ENCODE results near the gene PMP22. TPM values are rescaled to one million over a fixed set of nuclear protein-coding genes. Genes with fewer than 3 reads are reported as not detected.

Gene PMP22
- total RNA-seq, 2 donors from 2014 or later, result 3.1 to 5.5 TPM

- Mint-ChIP-seq H3K27me3 (ENCODE audit: insufficient read depth) (peaks cover 46% of the 10 kb centered on the region), H3K4me3 (no peak overlapping the region)
- H3K9ac ChIP-seq (ENCODE audit: extremely low read depth, low read length, poor library complexity, severe bottlenecking), result no peak overlapping the region
Measured at GRCh38 chr17:15257258-15257788, 7.8 kb downstream of the PMP22 start.

DNA sequence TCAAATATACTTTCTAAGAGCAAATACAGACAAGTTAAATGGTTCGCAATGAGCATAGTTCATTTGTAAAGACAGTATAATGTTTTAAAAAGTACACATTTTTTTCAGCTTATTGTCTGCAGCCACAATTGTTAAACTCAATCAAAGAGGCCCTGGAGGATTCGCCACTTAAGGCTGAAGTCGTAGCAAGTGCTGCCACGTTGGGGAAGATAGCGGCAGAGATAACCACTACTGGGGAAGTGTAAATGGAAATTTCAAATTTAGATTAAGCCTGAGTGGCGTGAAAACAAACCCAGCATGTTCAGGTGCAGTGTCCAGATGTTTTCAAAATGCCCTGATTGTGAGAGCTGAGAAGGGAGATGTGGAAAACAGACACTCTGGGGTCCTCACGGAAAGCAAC, 8.4 kb downstream of the PMP22 start:
- Mint-ChIP-seq H3K27ac (no peak overlapping the region), H3K27me3 (ENCODE audit: insufficient read depth) (peaks cover 39% of the 10 kb centered on the region), H3K4me3 (no peak overlapping the region), H3K9me3 (no peaks in the 10 kb centered on the region), H3K4me1 (peaks cover 20% of the 10 kb centered on the region), H3K36me3 (ENCODE audit: low read depth) (no peaks in the 10 kb centered on the region)
- WGBS, 2 experiments (ENCODE audit: insufficient coverage in 1 of 2, insufficient read length in 1 of 2), result 87 to 88% methylated on average over 7 of the region's 7 CpGs
- TF ChIP-seq, protein P1, sequence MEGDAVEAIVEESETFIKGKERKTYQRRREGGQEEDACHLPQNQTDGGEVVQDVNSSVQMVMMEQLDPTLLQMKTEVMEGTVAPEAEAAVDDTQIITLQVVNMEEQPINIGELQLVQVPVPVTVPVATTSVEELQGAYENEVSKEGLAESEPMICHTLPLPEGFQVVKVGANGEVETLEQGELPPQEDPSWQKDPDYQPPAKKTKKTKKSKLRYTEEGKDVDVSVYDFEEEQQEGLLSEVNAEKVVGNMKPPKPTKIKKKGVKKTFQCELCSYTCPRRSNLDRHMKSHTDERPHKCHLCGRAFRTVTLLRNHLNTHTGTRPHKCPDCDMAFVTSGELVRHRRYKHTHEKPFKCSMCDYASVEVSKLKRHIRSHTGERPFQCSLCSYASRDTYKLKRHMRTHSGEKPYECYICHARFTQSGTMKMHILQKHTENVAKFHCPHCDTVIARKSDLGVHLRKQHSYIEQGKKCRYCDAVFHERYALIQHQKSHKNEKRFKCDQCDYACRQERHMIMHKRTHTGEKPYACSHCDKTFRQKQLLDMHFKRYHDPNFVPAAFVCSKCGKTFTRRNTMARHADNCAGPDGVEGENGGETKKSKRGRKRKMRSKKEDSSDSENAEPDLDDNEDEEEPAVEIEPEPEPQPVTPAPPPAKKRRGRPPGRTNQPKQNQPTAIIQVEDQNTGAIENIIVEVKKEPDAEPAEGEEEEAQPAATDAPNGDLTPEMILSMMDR (conservative IDR thresholded peaks at IDR 0.05), result no peak
- Histone ChIP-seq H3K4me1 (ENCODE audit: control insufficient read depth, insufficient read depth, low read length) (no peaks in the 10 kb centered on the region), H3K9ac (ENCODE audit: extremely low read depth, low read length, poor library complexity, severe bottlenecking) (no peak overlapping the region), H3K9me3 (ENCODE audit: control insufficient read depth, low read length) (no peaks in the 10 kb centered on the region), H3K27ac (ENCODE audit: low read depth, low read length) (no peak overlapping the region), H3K4me3 (ENCODE audit: low read length) (no peak overlapping the region), H3K27me3 (ENCODE audit: control insufficient read depth, insufficient read depth, low read length, poor library complexity, severe bottlenecking) (peaks cover 29% of the 10 kb centered on the region), H3K36me3 (ENCODE audit: control insufficient read depth, insufficient read depth, low read length) (no peaks in the 10 kb centered on the region)
- no peak for DNase-seq

More at GRCh38 chr17:15257258-15257788, 7.8 kb downstream of the PMP22 start:
- Histone ChIP-seq H3K9me3 (ENCODE audit: control insufficient read depth, low read length) (no peaks in the 10 kb centered on the region), H3K4me1 (ENCODE audit: control insufficient read depth, insufficient read depth, low read length) (no peaks in the 10 kb centered on the region), H3K27ac (ENCODE audit: low read depth, low read length) (no peak overlapping the region), H3K36me3 (ENCODE audit: control insufficient read depth, insufficient read depth, low read length) (no peaks in the 10 kb centered on the region), H3K27me3 (ENCODE audit: control insufficient read depth, insufficient read depth, low read length, poor library complexity, severe bottlenecking) (peaks cover 35% of the 10 kb centered on the region), H3K4me3 (ENCODE audit: low read length) (no peak overlapping the region)
- H3K4me1 Mint-ChIP-seq, result peaks cover 22% of the 10 kb centered on the region
- 13 to 19% methylated on average over 9 to 17 of the region's 17 CpGs for WGBS, 2 experiments (ENCODE audit: insufficient coverage in 1 of 2, insufficient read length in 1 of 2)
- TF ChIP-seq, protein P1 (conservative IDR thresholded peaks at IDR 0.05), result peak; percentile 93
- no peaks in the 10 kb centered on the region for H3K36me3 Mint-ChIP-seq (ENCODE audit: low read depth)
- DNase-seq, result peak; percentile 95
- no peak overlapping the region for H3K27ac Mint-ChIP-seq
- H3K9me3 Mint-ChIP-seq, result no peaks in the 10 kb centered on the region

DNA sequence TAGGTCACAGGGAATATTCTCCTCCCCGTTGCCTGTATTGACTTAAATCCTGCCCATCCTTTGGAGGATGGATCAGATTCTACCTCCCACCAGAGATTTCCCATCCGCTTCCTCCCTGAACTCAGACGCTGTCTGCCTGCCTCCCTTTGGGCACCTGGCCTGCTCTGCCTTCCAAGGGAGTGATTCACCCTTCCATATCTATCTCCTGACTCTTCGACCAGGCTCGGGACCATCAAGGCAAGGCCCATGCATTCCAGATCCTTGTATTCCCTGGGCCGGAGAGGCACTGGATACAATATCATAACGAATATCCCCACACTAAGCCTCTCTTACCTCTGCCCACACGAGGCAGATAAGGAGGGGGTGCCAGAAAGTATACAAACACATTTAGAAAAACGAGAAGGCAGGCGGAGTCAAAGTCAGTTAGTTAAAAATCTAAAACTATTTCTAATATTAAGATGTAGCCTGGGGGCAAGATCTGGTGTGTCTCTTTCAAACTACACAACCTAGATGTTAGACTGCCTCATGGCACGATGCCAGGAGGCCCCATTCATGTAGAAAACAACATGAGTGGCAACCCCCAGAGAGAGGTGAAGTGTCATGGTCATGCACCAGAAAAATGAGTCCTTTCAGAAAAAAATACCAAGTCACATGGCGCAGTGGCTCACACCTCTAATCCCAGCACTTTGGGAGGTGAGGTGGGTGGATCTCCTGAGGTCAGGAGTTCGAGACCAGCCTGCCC, 9.2 kb downstream of the PMP22 start:
- Histone ChIP-seq H3K36me3 (ENCODE audit: control insufficient read depth, insufficient read depth, low read length) (no peaks in the 10 kb centered on the region), H3K4me1 (ENCODE audit: control insufficient read depth, insufficient read depth, low read length) (peaks cover under 1% of the 10 kb centered on the region), H3K4me3 (ENCODE audit: low read length) (no peak overlapping the region), H3K27ac (ENCODE audit: low read depth, low read length) (no peak overlapping the region), H3K9me3 (ENCODE audit: control insufficient read depth, low read length) (no peaks in the 10 kb centered on the region), H3K9ac (ENCODE audit: extremely low read depth, low read length, poor library complexity, severe bottlenecking) (no peak overlapping the region), H3K27me3 (ENCODE audit: control insufficient read depth, insufficient read depth, low read length, poor library complexity, severe bottlenecking) (peaks cover 21% of the 10 kb centered on the region)
- Mint-ChIP-seq H3K27ac (no peak overlapping the region), H3K9me3 (no peaks in the 10 kb centered on the region), H3K36me3 (ENCODE audit: low read depth) (no peaks in the 10 kb centered on the region), H3K4me1 (peaks cover 13% of the 10 kb centered on the region), H3K27me3 (ENCODE audit: insufficient read depth) (peaks cover 31% of the 10 kb centered on the region), H3K4me3 (no peak overlapping the region)
- 94 to 96% methylated on average over 6 to 11 of the region's 13 CpGs for WGBS, 2 experiments (ENCODE audit: insufficient coverage in 1 of 2, insufficient read length in 1 of 2)
- TF ChIP-seq, protein P1 (conservative IDR thresholded peaks at IDR 0.05), result no peak
- no peak for DNase-seq

All from endodermal cell (in vitro differentiated cells).